HG02678 (cell line): Measurements from ENCODE around the gene MAP4K4.

Source experiments
- ATAC-seq: cut with Tn5 transposase; IDR thresholded peaks from one replicate; pipeline ENCODE4 v1.9.1; 2021; ENCODE audit warnings: mild to moderate bottlenecking, moderate library complexity; ENCODE audit not compliant: unreplicated experiment

Gene MAP4K4

DNA sequence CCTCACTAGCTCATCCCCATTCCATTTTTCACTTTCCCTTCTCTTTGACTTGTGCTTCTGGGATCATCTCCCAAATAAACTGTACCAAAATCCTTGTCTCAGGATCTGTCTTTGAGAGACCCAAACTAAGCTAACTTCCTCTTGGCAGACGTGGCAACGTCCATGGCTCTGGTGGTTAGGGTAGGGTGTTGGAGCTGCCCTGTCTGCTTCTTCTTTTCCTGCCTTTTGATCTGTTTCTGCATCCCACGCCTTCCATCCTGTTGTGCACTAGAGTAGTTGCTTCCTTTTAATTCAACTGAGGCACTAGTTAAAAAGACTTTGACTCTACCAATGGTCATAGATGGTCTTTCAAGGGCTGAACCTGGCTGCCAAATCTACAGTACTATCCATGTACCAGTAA, 5.5 kb upstream of the MAP4K4 start:
- no peak for ATAC-seq

DNA sequence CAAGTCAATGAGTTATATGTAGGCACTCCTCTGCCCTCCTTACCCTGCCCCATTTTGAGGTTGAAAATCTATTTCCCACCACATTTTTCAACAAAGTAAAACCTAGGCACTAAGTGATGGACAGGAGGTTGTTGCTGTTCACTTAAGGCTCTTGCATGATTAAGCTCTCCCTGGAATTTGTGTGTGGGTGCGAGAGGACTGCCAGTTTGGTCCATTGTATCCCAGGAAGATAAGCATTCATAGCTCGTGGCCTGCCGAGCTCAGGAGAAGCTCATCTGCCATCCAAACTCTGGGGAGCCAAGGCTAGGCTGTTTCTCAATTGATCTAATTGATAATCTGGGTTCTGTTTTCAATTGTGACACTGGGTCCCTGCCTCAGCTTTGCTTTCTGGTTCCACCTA, 4.7 kb upstream of the MAP4K4 start:
- ATAC-seq: no peak

DNA sequence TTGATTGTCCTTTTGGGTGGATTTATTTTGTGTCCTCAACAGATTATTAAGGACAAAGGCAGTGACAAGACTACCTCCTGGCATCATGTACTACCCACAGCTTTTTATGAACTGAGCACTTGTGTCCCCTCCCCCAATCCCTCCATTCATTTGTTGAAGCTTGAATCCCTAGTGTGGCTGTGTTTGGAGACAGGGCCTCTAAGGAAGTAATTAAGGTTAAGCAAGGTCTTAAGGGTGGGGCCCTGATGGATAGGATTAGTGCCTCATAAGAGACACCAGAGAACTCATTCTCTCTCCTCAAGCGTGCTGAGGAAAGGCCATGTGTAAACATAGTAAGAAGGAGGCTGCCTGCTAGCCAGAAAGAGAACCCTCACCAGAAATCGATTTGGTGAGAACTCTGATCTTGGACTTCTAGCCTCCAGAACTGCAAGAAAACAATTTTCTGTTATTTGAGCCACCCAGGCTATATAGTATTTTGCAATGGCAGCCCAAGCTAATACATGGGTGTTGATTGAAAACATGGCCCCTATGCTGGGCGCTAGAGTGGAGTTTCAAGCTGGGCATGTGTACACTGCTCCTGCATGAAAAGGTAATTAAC, 3.4 kb upstream of the MAP4K4 start:
- no peak for ATAC-seq

DNA sequence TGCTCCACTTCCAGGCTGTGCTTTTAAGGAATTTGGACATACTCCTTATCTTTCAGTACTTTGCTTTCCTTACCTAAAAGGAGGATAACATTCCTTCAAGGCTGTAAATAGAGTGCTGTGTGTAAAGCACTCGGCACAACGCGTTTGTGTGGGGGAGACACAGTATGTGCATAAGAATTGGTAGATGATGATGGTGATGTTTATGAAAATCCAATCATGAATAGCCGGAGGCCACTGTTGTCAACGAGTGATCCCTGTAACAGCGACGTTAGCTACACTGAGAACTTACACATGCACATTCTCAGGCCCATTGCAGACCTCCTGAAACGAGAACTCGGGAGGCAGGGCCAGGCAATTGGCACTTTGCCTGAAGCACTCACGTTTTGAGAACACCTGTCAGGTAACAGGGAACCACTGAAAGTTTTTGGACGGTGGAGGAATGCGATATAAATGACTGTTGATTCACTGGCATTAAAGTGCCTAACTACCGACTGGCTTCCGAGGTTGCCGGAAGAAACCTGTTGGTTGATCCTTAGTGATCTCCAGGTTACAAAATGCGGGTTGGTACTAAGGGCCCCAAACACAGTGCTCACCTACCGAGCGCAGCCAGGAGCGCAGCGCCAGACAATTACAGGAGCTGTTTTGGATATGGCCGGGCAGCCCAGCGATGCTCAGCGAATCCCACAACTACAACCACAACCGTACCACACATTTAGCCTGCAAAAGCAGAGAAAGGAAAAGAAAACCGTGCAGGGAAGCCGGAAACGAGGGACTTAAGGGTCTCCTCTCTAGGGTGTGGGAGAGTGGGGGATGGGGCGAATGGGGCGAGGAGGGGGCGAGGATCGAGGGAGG, 1.0 kb upstream of the MAP4K4 start:
- ATAC-seq: no peak

GRCh38 chr2:101698014-101698843, 722 bp downstream of the MAP4K4 start:
- peak; percentile 38 for ATAC-seq

- ATAC-seq: no peak
Observed at GRCh38 chr2:101698844-101699754, 1.6 kb downstream of the MAP4K4 start.

DNA sequence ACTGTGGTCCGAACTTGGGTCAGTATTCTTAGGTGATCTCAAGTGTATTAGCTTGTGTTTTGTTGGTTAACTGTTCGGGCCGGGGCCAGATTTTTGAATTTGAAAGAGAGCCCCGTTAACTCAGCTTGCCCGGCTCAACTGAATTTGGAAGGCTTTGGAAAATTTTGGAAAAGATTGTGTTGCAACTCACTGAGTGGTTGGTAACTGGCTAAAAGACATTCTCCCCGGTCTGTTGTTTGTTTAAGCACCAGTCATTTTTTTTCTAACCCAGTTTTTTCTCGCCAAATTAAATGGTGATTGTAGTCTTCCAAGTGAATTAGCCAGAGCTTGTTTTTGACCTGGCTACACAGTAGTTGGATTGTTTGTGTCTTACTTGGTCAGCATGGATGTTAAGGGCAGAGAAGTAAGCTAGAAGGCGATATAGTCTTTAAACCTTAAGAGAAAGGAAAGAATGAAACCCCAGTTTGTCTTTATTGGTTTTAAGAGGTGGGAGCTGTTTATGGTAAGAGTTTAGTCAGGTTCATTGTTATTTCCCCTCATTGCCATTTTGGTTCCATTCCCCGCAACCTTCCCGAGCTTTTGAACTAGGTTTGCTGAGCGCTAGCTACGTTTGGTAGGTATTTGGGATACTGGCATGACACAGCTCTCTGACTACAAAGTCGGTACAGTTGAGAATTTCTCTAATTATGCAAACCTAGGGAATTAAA, 2.4 kb downstream of the MAP4K4 start:
- no peak for ATAC-seq

DNA sequence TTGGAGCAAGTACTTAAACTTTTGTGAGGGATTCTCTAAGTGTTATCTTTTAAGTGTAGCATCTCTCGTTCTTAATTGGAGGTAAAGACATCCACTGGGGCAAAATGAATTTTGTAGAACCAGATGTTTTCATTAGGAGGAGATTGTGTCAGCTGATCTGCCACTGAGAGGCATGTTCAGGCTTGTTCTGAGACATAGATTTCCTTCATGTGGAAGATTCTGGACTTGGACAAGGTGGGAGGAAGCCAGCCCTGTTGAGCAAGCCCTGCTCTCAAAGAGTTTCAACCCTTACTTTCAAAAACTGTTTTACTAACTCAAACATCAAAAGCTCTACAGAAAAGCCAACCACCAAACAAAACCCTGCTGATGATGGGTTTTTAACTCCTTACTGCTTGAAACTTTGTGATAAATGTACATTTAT, 6.5 kb downstream of the MAP4K4 start:
- no peak for ATAC-seq

DNA sequence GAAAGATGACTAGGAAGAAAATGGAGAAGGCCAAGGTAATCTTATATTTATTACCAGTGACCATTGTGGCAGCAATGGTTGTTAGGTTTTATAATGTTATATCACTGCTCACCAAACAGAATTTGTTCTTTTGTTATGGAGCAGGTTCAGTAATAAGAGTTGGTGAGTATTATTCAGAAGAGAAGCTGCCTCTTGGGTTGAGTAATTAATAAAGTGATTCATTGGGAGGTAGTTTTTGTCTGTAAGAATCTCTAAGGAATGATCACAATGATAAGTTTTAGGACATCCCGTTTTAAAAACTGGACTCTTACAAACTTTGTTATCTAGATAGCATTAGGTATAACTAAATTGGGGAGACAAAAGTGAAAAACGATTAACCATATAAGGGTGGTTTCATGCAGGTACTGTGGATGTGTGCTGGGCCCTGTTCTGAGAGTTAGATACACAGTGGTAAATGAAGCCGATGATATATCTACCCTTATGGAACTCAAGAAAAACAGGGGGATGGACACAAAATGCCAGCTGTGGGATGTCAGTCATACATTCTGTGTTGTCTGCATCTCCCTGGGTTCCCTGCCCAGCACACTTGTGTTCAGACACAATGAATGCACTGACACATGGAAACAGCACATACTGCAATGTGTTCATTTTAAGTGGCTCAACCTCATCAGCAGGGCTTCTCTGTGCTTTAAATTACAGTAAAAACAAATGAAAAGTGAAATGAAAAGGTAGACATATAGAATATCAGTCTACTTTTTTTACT, 7.5 kb downstream of the MAP4K4 start:
- ATAC-seq: no peak

DNA sequence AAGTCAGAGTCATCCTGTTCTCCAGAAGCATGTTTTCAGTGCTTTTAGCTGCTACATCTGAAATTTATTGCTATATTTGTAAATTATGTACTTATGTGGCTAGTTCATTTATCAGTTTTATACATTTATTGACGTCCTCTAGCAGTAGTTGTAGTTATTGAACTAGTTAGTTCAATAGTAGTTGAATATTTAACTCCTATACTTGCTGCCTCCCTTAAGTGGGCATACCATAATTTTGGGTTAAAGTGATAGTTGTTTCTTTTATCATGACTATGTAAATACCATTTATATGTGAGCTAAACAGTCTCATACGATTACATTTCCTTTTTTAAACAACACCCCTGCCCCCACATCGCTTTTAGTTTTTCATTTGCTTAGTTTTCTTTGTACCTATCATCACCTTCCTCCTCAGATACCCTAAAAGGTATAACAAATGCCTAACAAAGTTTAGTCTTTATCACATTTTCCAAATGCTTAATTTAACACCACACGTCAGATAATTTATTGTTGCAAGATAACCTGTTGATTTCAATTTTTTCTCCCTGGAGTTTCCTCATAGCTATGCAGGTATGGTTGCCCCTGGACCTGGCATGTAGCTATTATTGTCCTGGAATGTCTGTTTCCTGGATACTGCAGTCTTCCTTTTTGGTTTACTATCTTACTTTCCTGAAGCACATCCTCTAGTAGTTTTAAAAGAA, 8.8 kb downstream of the MAP4K4 start:
- ATAC-seq: no peak

- ATAC-seq: peak; percentile 69
Observed at GRCh38 chr2:101706819-101707177, 9.3 kb downstream of the MAP4K4 start.

DNA sequence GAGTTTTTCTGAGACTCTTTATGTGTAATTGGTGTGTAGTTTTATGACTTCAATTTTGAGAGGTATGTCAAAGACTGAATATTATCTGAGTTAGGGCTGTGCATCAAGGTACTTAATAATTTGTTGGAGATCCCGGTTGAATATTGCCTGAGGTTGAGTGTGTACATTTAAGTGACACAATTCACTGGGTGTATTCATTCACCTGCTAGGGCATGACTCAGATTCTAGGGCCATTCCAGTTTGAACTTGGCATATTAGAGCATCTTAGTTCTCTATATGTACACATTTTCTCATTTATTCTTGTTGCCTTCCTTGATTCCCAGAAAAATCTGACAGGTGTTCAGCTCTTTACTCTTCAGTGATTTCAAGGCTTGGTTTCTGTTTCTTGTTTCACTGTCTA, 12.5 kb downstream of the MAP4K4 start:
- ATAC-seq: no peak

DNA sequence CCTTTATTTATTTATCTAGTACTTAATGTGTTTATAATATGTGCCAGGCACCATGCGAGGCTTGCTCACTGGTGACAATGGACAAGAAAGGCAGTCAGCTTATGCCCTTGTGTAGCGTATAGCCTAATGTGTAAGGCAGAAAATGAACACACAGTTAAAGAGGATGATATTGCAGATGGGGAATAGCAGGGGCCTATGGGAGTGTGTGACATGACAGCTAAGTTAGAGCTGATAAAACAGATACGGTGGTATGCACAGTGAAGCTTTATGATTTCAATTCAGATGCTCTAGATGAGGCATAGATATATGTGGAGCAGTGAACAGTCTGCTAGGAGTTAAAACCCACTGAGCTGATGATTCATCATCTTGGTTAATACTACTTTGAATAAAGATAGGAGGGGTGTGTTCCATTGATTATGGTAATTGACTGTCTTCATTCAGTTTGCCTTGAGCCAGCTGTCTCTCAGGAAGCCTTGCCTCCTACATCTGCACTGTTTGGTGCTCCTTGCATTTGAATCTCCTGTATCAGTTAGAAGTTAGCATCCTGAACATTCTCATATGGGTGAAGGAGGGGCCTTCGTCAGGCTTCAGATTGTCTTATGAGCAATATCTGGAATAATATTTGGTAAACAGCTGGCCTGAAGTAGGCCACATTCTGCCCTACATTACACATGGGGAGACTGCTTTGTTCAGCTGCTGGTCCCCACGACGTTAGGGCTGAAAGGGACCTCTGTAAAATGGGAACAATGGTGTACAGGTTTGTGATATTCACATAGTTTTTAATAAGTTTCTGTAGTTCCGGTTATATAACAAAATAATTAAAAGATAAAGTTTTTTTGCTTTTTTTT, 13.2 kb downstream of the MAP4K4 start:
- peak; percentile 43 for ATAC-seq

- no peak for ATAC-seq
Observed at GRCh38 chr2:101714118-101714517, 16.6 kb downstream of the MAP4K4 start.

DNA sequence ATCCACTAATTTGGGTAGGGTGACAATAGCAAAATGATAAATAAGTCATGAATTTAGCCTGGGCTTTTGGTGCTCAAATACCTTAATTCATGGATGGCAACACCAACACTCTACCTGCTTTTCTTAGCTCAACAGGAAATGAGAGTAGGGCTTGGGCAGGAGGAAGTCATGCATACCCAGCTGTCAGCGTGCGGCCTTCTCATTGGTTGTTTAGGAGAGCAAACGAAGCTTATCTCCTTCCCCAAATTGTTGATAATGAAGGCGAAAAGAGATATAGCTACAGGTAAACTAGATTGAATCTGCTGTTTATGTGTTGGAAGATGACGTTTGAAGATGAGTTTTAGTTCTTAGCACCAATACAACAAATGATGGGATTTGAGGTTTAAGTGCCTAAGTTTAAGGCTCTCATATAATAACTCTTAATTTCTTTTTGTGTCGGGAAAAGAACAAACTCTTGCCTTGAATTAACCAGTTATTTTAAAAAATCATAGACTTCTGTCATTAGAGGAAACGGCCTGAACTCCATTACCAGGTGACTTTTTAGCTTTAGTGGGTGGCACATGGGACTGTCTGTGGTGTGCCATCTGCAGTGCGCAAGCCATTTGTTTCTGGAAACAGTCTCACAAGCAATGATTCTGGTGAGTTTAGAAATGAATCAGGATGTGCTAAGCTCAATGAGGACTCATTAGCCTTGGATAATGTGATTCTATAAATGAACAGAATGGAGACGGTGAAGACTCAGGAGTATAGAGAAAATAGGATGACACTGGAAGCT, 19.8 kb downstream of the MAP4K4 start:
- peak; percentile 73 for ATAC-seq

DNA sequence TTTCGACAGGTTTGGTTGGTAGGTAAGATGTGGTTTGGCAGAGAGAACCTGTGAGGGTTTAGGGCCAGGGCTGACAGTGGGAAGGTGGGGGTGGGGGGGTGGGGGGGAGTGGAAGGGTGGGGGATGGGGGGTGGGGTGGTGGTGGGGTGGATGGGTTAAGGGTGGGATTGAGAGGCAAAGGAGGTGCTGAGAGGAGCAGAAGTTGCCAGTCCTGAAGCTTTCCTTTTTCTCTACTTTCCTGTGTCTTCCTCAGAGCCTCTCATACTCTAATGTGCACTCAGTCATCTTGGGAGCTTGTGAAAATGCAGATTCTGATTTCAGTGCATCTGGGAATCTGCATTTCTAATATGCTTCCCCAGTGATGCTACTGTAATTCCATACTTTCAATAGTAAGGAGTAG, 21.0 kb downstream of the MAP4K4 start:
- no peak for ATAC-seq

DNA sequence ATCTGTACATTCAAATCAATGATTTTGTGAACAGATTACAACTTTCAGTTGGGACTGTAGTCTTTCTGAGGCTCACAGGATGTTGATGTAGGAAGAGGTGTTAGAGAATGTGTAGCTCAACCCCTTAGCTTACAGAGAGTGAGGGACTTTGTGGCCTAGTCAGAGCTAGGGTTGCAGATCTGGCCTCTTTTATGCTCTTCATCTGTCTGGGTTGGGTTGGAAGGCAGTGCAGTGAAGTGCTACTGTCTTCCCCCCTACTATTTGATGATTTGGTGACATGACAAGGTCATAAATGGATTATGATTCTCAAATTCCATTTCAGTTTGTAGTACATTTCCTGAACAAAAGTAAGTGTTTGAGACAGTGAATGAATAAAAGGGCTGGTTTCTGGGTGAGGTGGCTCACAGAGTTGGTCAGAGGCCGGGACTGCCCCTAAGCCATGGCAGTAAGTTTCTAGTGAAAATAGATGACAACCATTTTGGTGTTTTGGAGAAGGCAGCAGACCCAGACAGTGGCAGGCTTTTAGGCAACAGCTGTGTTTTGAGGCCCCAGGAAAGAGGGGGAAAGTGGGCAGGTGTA, 21.6 kb downstream of the MAP4K4 start:
- peak; percentile 38 for ATAC-seq
